HL-60 (cell line): ENCODE results near the gene R3HCC1L.

ENCODE experiments used
- POLR2AphosphoS5 ChIP-seq: IDR thresholded peaks from 2 replicates; pipeline ENCODE4 v1.6.1; 2012; ENCODE audit warnings: low read depth
- TF ChIP-seq, protein P1 (sequence below): IDR thresholded peaks from one replicate; pipeline ENCODE4 v1.5.1; 2011; ENCODE audit warnings: low read length, control low read depth, inconsistent platforms; ENCODE audit not compliant: insufficient read depth
- TF ChIP-seq, protein P2 (sequence below): IDR thresholded peaks from 2 replicates; pipeline ENCODE4 v1.6.1; 2012; ENCODE audit warnings: low read depth; ENCODE audit not compliant: insufficient replicate concordance

DNA sequence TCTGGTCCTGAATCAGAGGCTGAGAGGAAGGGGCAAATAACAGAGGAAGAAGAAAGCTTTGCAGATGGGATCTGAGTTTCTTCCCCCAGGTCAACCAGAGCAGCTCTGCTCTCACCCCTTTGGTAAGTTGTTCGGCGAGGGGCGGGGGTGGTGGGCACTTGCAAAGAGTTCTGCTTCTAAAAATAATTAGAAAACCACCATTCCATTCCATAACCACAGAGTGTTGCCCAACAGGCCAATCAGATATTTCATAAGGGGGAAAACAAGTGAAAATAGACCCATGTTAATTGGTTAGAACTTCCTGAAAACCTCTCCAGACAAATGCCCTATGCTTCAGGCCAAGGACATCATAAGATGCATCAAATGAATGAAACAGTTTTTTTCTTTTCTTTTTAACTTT is 43.6 kb upstream of the R3HCC1L start:
- TF ChIP-seq, protein P1, sequence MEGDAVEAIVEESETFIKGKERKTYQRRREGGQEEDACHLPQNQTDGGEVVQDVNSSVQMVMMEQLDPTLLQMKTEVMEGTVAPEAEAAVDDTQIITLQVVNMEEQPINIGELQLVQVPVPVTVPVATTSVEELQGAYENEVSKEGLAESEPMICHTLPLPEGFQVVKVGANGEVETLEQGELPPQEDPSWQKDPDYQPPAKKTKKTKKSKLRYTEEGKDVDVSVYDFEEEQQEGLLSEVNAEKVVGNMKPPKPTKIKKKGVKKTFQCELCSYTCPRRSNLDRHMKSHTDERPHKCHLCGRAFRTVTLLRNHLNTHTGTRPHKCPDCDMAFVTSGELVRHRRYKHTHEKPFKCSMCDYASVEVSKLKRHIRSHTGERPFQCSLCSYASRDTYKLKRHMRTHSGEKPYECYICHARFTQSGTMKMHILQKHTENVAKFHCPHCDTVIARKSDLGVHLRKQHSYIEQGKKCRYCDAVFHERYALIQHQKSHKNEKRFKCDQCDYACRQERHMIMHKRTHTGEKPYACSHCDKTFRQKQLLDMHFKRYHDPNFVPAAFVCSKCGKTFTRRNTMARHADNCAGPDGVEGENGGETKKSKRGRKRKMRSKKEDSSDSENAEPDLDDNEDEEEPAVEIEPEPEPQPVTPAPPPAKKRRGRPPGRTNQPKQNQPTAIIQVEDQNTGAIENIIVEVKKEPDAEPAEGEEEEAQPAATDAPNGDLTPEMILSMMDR, result no peak
- TF ChIP-seq POLR2AphosphoS5, result no peak
- TF ChIP-seq, protein P2, sequence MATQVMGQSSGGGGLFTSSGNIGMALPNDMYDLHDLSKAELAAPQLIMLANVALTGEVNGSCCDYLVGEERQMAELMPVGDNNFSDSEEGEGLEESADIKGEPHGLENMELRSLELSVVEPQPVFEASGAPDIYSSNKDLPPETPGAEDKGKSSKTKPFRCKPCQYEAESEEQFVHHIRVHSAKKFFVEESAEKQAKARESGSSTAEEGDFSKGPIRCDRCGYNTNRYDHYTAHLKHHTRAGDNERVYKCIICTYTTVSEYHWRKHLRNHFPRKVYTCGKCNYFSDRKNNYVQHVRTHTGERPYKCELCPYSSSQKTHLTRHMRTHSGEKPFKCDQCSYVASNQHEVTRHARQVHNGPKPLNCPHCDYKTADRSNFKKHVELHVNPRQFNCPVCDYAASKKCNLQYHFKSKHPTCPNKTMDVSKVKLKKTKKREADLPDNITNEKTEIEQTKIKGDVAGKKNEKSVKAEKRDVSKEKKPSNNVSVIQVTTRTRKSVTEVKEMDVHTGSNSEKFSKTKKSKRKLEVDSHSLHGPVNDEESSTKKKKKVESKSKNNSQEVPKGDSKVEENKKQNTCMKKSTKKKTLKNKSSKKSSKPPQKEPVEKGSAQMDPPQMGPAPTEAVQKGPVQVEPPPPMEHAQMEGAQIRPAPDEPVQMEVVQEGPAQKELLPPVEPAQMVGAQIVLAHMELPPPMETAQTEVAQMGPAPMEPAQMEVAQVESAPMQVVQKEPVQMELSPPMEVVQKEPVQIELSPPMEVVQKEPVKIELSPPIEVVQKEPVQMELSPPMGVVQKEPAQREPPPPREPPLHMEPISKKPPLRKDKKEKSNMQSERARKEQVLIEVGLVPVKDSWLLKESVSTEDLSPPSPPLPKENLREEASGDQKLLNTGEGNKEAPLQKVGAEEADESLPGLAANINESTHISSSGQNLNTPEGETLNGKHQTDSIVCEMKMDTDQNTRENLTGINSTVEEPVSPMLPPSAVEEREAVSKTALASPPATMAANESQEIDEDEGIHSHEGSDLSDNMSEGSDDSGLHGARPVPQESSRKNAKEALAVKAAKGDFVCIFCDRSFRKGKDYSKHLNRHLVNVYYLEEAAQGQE, result no peak
